HG02943 (cell line): Measurements from ENCODE around the gene NCOA6.

Experiments used
- ATAC-seq: cut with Tn5 transposase; IDR thresholded peaks from one replicate; pipeline ENCODE4 v1.9.1; 2021; ENCODE audit warnings: mild to moderate bottlenecking, low read depth, moderate library complexity; ENCODE audit not compliant: unreplicated experiment

Gene NCOA6

DNA sequence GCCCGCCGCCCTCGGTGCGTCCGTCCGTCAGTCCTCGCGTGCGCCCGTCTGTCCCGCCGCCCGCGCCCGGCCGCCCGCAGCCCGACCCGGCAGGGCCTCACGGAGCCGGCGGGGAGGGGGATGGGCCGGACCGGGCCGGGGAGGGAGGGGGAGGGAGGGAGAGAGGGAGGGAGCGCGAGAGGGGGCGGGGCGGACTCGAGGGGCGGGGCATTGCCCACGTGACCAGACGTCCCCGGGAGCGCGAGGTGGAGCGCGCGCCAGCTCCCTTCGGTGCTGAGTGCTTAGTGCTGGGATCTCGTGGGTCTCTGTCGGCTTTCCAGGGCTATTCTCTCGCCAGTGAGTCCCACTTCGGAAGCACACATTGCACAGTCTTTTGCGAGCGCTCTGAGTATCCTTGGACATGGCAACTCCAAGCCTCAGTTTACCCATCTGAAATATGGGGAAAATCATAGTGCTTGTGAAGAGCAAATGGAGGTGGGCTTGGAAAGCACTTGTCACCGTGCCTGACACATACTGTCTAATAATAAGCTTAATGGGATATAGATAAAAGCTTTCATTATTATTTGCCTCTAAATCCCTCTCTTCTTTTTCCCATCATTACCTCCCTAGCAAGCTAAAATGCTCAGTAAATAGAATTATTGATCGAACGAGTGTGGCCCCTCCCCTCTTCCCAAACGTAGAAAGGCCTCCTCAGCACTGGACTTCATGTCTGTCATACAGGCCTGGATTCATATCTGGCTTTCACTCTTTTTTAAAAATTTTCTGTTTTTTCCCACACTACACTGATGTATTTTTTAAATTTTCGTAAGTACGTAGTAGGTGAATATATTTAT is at the start of gene NCOA6:
Gene NCOA6 (minus strand): TSS at position 122 of the 833 bp plus-strand sequence. CDS start 43,296 bp downstream, outside the sequence.
- ATAC-seq, result no peak

GRCh38 chr20:34874094-34874654 is 48.7 kb upstream of the NCOA6 start:
- no peak for ATAC-seq

GRCh38 chr20:34873583-34874093 is 48.2 kb upstream of the NCOA6 start:
- no peak for ATAC-seq

- ATAC-seq, result no peak
These were observed 47.3 kb upstream of the NCOA6 start, which contains the start of gene GGT7 for GRCh38 chr20:34872622-34873224. Gene GGT7 (minus strand): TSS chr20:34872856. CDS start chr20:34872815, 41 bp downstream.

- ATAC-seq, result no peak
These were observed 46.6 kb upstream of the NCOA6 start for GRCh38 chr20:34871966-34872621.

DNA sequence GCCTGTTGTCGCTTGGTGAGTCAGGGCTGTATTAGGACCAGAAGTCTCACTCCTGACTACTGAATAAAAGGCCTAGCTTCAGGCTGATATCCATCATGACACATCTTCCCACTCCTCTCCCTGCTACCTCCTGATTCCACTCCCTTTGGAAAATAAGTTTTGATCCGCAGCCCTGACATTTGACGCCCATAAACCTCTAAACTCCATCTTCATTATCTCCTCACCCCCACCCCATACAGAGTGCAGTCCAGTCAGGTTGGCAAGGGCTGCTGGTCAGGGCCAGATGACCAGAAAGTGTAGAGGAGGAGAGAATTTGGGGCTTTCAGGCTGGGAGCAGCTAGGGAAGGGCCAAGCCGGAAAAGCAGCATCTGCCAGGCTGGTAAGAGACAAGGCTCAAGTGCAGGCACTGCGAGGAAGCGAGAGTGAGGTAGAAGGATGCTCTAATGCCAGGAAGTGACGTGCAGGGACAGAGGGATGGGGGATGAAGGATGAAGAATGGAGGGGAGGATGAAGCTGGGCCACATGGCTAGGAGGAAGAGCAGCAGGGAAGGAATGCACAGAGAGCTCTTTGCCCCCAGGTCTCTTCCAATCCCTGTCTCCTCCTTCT is 46.0 kb upstream of the NCOA6 start:
- ATAC-seq, result no peak

GRCh38 chr20:34864216-34864615 is 38.8 kb upstream of the NCOA6 start:
- ATAC-seq, result no peak

- ATAC-seq, result no peak
These were observed 38.0 kb upstream of the NCOA6 start for GRCh38 chr20:34863421-34863965.

DNA sequence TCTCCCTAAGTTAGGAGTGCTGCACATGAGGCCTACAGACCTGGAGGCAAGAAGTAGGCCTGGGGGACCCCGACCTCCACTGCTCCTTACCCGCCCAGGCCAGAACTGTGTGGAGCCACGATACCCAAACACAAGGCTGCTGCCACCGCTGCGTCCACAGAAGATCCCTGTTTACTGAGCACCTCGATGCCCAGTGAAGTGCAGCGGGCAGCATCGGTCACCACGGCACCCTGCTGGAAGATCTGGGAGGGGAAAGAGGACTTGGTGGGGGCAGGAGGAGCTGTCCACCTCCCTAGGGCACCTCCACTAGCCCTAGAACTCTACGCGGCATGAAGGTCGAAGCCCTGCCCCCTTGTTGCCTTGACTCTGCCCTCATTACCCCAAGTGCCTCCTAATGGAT is 37.3 kb upstream of the NCOA6 start:
- no peak for ATAC-seq

GRCh38 chr20:34861386-34862084 is 36.1 kb upstream of the NCOA6 start:
- no peak for ATAC-seq

DNA sequence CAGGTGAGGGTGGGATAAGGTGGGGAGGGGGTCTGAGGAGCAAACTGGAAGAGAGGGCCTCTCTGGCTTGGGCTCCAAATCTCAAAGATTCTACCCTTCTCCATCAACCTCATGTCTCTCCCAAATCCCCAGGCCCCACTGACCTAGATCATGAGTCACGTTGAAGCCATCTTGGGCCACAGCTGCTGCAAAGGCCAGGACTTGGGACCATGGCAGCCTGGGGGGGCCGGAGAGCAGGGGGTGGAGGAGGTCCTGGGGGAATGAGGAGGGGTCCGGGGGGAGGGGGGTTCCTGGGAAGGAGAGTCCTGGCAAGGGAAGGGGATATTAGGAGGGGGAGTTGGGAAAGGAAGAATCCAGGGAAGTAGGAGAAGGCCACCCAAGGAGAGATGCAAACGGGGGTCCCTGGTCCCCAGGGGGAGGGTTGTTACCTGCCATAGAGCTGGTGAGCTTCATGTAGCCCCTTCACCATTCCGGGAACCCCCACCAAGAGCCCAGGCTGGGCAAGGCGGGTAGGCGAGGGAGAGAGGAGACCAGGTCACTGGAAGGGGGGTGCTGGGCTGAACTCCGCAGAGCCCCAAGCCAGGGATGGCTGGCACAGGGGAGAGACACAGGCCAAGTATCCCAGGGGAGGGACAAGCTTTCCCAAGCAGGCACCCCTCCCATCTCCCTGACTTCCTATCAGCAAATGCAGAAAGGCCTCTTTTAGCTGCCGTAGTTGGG is 34.5 kb upstream of the NCOA6 start:
- no peak for ATAC-seq

DNA sequence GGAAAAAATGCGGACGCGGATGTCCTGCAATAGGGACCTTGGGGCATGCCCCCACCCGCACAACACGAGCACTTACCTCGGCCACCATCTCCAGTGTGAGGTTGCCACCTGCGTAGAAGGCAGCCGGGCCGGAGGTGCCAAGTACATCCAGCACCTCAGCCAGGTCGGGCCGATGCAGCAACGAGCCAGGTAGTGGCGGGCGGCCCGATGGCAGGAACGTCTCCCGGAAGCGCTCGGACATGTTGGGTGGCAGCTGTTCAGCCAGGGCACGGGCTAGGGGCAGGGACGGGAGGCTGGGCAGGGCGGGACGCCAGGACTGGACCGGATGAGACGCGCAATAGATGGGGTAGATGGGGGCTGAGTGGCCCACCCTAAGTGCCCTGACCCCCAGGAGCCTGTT is 33.9 kb upstream of the NCOA6 start:
- no peak for ATAC-seq

DNA sequence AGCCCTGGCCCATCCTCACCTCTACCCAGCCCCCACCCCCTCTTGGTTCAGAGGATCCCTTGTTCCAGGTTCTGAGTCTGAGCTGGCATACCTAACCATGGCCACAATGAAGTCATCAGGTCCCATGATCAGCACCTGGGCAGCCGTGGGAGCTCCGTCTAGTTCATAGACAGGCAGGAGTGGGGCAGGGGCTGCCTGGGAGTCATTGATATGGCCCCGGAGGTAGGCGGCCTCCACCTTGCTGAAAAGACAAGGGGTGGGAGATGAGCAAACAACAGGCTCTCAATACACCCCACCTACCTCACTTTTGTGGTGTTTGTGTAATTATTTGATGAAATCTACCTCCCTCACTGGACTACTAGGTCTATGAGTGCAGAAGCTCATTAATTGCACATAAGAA is 26.8 kb upstream of the NCOA6 start:
- no peak for ATAC-seq

DNA sequence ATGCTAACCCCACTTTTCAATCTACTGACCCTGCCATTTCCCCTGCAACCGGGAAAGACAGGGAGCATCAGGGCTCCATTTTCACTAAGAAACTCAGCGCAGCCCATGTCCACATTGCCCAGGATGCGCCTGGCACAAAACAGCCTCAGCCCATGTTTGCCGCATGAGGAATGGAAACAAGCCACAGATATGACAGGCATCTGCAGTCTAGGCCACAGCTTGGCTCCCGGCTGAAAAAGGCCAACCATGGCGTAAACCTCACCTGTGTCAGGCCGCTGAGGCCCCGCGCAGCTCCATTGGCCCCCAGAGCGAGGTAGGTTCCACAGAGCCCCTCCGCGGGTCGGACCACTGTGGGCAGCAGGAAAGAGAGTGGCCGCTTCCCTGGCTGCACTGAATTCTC is 25.5 kb upstream of the NCOA6 start:
- no peak for ATAC-seq

DNA sequence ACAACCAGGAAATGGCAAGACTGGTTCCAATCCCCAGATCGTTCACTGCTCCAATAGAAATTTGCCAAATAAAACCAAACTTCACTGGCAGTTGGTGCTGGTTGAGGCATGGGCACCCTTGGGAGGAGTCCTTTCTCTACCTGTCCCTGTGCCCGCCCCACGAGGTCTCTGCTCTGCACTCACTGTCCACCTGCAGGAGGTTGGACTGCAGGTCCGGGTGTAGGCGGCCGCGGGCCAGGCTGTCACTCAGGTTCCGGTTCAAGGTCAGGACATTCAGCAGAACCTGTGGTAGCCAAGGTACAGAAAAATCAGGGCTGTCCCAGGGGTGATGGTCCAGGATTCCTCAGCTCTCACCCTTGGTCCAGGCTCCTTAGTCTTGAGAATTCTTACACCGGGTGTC is 24.3 kb upstream of the NCOA6 start:
- no peak for ATAC-seq

- ATAC-seq, result no peak
These were observed 23.1 kb upstream of the NCOA6 start for GRCh38 chr20:34848597-34848996.

DNA sequence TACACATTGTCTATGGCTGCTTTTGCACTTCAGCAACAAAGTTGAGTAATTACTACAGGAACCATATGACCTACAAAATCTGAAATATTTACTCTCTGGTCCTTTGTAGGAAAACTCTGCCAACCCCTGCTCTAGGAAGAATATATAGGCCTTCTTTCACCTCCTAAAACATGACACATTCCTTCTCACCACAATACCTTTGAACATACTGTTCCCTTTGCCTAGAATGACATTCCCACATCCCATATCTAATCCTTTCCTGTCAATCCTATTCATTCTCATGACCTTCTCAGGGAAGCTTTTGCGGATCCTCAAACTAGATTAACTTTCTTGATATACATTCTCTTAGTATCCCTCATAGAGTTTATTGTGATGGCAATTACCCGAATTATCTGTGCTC is 18.0 kb upstream of the NCOA6 start:
- no peak for ATAC-seq

GRCh38 chr20:34842143-34842542 is 16.7 kb upstream of the NCOA6 start:
- no peak for ATAC-seq

DNA sequence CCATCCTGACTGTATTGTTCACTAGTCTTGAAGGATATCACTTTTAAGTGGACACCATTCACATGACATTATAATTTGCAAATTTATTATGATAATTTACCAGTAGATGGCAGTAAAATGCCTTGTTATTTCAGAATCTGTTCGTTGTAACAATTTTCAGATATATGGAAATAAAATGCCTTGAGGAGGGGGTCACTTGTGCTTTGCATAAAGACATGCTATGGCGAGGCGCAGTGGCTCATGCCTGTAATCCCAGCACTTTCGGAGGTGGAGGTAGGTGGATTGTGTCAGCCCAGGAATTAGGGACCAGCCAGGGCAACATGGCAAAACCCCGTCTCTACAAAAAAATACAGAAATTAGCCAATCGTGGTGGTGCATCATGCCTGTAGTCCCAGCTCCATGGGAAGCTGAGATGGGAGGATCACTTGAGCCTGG is 9.0 kb upstream of the NCOA6 start:
- ATAC-seq, result no peak
